SJSA1 (cell line): ENCODE data around the gene KRTCAP2. TPM values are rescaled to one million over a fixed set of nuclear protein-coding genes. Genes with fewer than 3 reads are reported as not detected.
"Not testable (repeated sequence)": the region's sequence is repeated elsewhere in the genome, so short reads cannot be mapped to it uniquely, and the experiment has no call there.

Experiments
- DNase-seq, 2 experiments: peaks; one replicate each; pipeline ENCODE4 v3.0.0-alpha.2; 2015 to 2020; ENCODE audit warnings: low spot score in 2 of 2, low read depth in 1 of 2
- H3K27ac ChIP-seq: fragments of 250-450 bp; sonication (Bioruptor Pico); 2 replicates; pipeline ENCODE4 v1.5.1; 2020; ENCODE audit warnings: mild to moderate bottlenecking, moderate library complexity
- H3K27me3 ChIP-seq: fragments of 250-450 bp; sonication (Bioruptor Pico); replicated peaks from 2 replicates; pipeline ENCODE4 v1.5.1; 2020; ENCODE audit warnings: mild to moderate bottlenecking, moderate library complexity
- H3K36me3 ChIP-seq: fragments of 250-450 bp; sonication (Bioruptor Pico); 2 replicates; pipeline ENCODE4 v1.5.1; 2020; ENCODE audit warnings: mild to moderate bottlenecking
- H3K4me1 ChIP-seq: fragments of 250-450 bp; sonication (Bioruptor Pico); replicated peaks from 2 replicates; pipeline ENCODE4 v1.6.1; 2021; ENCODE audit warnings: mild to moderate bottlenecking
- H3K4me3 ChIP-seq: fragments of 250-450 bp; sonication (Bioruptor Pico); 2 replicates; pipeline ENCODE4 v1.5.1; 2020; ENCODE audit warnings: mild to moderate bottlenecking
- H3K9me3 ChIP-seq: fragments of 250-450 bp; sonication (Bioruptor Pico); replicated peaks from 2 replicates; pipeline ENCODE4 v1.5.1; 2020; ENCODE audit warnings: mild to moderate bottlenecking
- total RNA-seq: library from RNA; depleted of rRNA; stranded (reverse); fragments of >200 nt; shearing (Covaris generic); gene quantifications from 2 replicates; pipeline ENCODE4 v1.2.3, GENCODE V29; 2014

KRTCAP2 gene
- total RNA-seq, 1 experiment from 2014 or later = 94.8 TPM

- H3K9me3 ChIP-seq = no peaks in the 10 kb centered on the region
- H3K4me3 ChIP-seq = peak overlapping the region; percentile 40
- H3K27me3 ChIP-seq = no peaks in the 10 kb centered on the region
- DNase-seq = no peak
- peaks cover 33% of the 10 kb centered on the region for H3K36me3 ChIP-seq
- H3K27ac ChIP-seq = peak overlapping the region; percentile 79; the same call in 1 of the 2 replicates
- H3K4me1 ChIP-seq = peaks cover 34% of the 10 kb centered on the region
Observed at GRCh38 chr1:155195201-155196102, 22.3 kb upstream of the KRTCAP2 start.

GRCh38 chr1:155193991-155194240 lies 20.8 kb upstream of the KRTCAP2 start:
- Histone ChIP-seq H3K27ac (peak overlapping the region; percentile 79), H3K4me3 (peak overlapping the region; percentile 40), H3K36me3 (peaks cover 24% of the 10 kb centered on the region), H3K4me1 (peaks cover 34% of the 10 kb centered on the region)
- DNase-seq, H3K9me3 ChIP-seq, H3K27me3 ChIP-seq: not testable (repeated sequence)

GRCh38 chr1:155193275-155193990 lies 20.3 kb upstream of the KRTCAP2 start:
- H3K27ac ChIP-seq = peak overlapping the region; percentile 79
- H3K4me1 ChIP-seq = peaks cover 34% of the 10 kb centered on the region
- H3K4me3 ChIP-seq = peak overlapping the region; percentile 40
- H3K9me3 ChIP-seq = no peaks in the 10 kb centered on the region
- DNase-seq = peak; percentile 93 to 98
- H3K27me3 ChIP-seq = no peaks in the 10 kb centered on the region
- H3K36me3 ChIP-seq = peaks cover 21% of the 10 kb centered on the region

- H3K9me3 ChIP-seq = no peaks in the 10 kb centered on the region
- H3K27me3 ChIP-seq = no peaks in the 10 kb centered on the region
- peak overlapping the region; percentile 40 for H3K4me3 ChIP-seq
- peaks cover 34% of the 10 kb centered on the region for H3K4me1 ChIP-seq
- H3K27ac ChIP-seq = peak overlapping the region; percentile 79
- H3K36me3 ChIP-seq = peaks cover 12% of the 10 kb centered on the region
- DNase-seq = peak in 1 of 2 experiments; percentile 56
Observed at GRCh38 chr1:155192346-155193274, 19.5 kb upstream of the KRTCAP2 start.

- Histone ChIP-seq H3K36me3 (peaks cover 5% of the 10 kb centered on the region), H3K4me3 (no peak overlapping the region), H3K4me1 (peaks cover 34% of the 10 kb centered on the region), H3K27ac (no peak overlapping the region), H3K27me3 (no peaks in the 10 kb centered on the region), H3K9me3 (no peaks in the 10 kb centered on the region)
- DNase-seq = no peak
Observed at GRCh38 chr1:155191904-155192303, 18.8 kb upstream of the KRTCAP2 start.

- H3K27me3 ChIP-seq, DNase-seq, H3K36me3 ChIP-seq, H3K9me3 ChIP-seq, H3K4me3 ChIP-seq, H3K27ac ChIP-seq: not testable (repeated sequence)
- peaks cover 22% of the 10 kb centered on the region for H3K4me1 ChIP-seq
Observed at GRCh38 chr1:155189926-155190325, 16.8 kb upstream of the KRTCAP2 start.

GRCh38 chr1:155188268-155188667 lies 15.2 kb upstream of the KRTCAP2 start:
- Histone ChIP-seq H3K4me3 (no peak overlapping the region), H3K27ac (no peak overlapping the region), H3K36me3 (no peaks in the 10 kb centered on the region), H3K9me3 (no peaks in the 10 kb centered on the region), H3K4me1 (peaks cover 8% of the 10 kb centered on the region), H3K27me3 (no peaks in the 10 kb centered on the region)
- DNase-seq = no peak

- no peak for DNase-seq
- H3K36me3 ChIP-seq = no peaks in the 10 kb centered on the region
- no peak overlapping the region for H3K27ac ChIP-seq
- no peaks in the 10 kb centered on the region for H3K9me3 ChIP-seq
- no peaks in the 10 kb centered on the region for H3K27me3 ChIP-seq
- peaks cover 2% of the 10 kb centered on the region; the same call in 1 of the 2 replicates for H3K4me1 ChIP-seq
- no peak overlapping the region for H3K4me3 ChIP-seq
Observed at GRCh38 chr1:155187456-155187891, 14.4 kb upstream of the KRTCAP2 start.

- Histone ChIP-seq H3K27me3 (no peaks in the 10 kb centered on the region), H3K4me1 (no peaks in the 10 kb centered on the region), H3K27ac (no peak overlapping the region), H3K9me3 (no peaks in the 10 kb centered on the region), H3K36me3 (no peaks in the 10 kb centered on the region), H3K4me3 (no peak overlapping the region)
- DNase-seq = no peak
Observed at GRCh38 chr1:155186794-155187455, 13.8 kb upstream of the KRTCAP2 start.

- H3K9me3 ChIP-seq = no peaks in the 10 kb centered on the region
- no peak overlapping the region for H3K27ac ChIP-seq
- DNase-seq = no peak
- H3K36me3 ChIP-seq = no peaks in the 10 kb centered on the region
- H3K4me1 ChIP-seq = no peaks in the 10 kb centered on the region
- H3K27me3 ChIP-seq = no peaks in the 10 kb centered on the region
- no peak overlapping the region for H3K4me3 ChIP-seq
Observed at GRCh38 chr1:155186067-155186793, 13.1 kb upstream of the KRTCAP2 start.

GRCh38 chr1:155185783-155186066 lies 12.6 kb upstream of the KRTCAP2 start:
- no peaks in the 10 kb centered on the region for H3K9me3 ChIP-seq
- no peak overlapping the region for H3K27ac ChIP-seq
- no peak for DNase-seq

GRCh38 chr1:155184835-155185782 lies 12.0 kb upstream of the KRTCAP2 start:
- no peaks in the 10 kb centered on the region for H3K9me3 ChIP-seq
- no peak overlapping the region for H3K27ac ChIP-seq
- H3K4me1 ChIP-seq = no peaks in the 10 kb centered on the region
- H3K36me3 ChIP-seq = no peaks in the 10 kb centered on the region
- no peak for DNase-seq
- H3K4me3 ChIP-seq = no peak overlapping the region
- no peaks in the 10 kb centered on the region for H3K27me3 ChIP-seq

More at GRCh38 chr1:155185783-155186066, 12.6 kb upstream of the KRTCAP2 start:
- H3K27me3 ChIP-seq = no peaks in the 10 kb centered on the region
- H3K4me1 ChIP-seq = no peaks in the 10 kb centered on the region
- no peak overlapping the region for H3K4me3 ChIP-seq
- no peaks in the 10 kb centered on the region for H3K36me3 ChIP-seq
